ENCODE results near the gene DEGS2.

GRCh38 chr14:100190126-100190525, 30.7 kb upstream of the DEGS2 start:
- TF ChIP-seq PKNOX1 (IDR thresholded peaks at IDR 0.05) (no peak), BHLHE40 (IDR thresholded peaks at IDR 0.05; ENCODE audit: borderline replicate concordance) (no peak), FOXK2 (IDR thresholded peaks at IDR 0.05) (no peak), ARNT (IDR thresholded peaks at IDR 0.05) (no peak), ELF4 (IDR thresholded peaks at IDR 0.05) (no peak), SP1 (IDR thresholded peaks at IDR 0.05) (no peak), TARDBP (IDR thresholded peaks at IDR 0.05) (no peak), SUZ12 (IDR thresholded peaks at IDR 0.05) (no peak), HDGF (IDR thresholded peaks at IDR 0.05; ENCODE audit: borderline replicate concordance) (no peak), L3MBTL2 (conservative IDR thresholded peaks at IDR 0.05) (no peak), LEF1 (IDR thresholded peaks at IDR 0.05; ENCODE audit: borderline replicate concordance) (no peak), ZNF384 (IDR thresholded peaks at IDR 0.05) (no peak), FOXM1 (IDR thresholded peaks at IDR 0.05; ENCODE audit: borderline replicate concordance) (no peak)

Data from HEK293T (cell line).